Fibroblast of the conjunctiva (primary cell): Measurements from ENCODE around the gene ALDH1L1.

Experiments
- DNase-seq: peaks from one replicate; pipeline ENCODE4 v3.0.0-alpha.2; 2010; ENCODE audit warnings: low read depth

ALDH1L1 gene

GRCh38 chr3:126133606-126134005 is 46.8 kb downstream of the ALDH1L1 start:
- no peak for DNase-seq

- no peak for DNase-seq
Measured at GRCh38 chr3:126132751-126133511, 47.5 kb downstream of the ALDH1L1 start.

DNA sequence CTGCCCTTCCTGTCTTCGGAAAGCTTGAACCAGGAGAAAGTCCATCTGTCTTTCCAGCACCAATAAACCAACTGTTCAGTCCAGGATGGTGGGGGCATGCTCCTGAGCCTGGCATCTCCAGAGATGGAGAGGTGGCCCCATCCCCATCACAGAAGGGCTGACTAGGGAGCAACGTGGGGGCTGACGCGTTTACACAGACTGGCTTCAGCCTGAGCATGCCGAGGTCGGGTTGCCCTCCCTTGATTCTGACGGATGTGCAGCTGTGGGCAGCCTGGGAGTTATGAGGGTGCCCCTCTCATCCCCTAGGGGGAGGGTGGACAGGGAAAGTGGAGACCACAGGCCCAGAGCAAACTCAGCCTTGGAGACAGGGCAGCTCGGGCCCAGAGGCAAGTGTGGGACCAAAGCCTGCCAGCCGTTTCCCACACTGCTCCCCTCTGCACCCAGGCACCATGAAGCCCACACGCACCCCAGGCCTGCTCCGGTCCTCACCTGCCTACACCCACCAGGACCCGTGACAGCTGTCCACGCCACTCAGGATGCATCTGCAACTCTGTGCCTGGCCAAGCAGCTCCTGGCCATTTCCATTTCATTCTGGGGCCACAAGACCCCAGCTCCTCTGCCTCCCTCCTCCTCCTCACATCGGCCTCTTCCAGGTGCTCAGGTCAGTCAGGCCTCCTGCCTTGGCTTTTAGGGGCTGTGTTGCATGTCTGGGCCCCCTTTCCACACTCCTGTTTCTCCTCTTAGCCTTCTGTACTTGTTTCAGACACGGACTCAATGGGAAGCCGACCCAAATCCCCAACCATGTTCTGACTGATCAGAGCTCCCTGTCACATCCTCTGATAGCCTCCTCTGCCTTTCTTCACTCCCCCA is 48.3 kb downstream of the ALDH1L1 start:
- DNase-seq, result no peak

DNA sequence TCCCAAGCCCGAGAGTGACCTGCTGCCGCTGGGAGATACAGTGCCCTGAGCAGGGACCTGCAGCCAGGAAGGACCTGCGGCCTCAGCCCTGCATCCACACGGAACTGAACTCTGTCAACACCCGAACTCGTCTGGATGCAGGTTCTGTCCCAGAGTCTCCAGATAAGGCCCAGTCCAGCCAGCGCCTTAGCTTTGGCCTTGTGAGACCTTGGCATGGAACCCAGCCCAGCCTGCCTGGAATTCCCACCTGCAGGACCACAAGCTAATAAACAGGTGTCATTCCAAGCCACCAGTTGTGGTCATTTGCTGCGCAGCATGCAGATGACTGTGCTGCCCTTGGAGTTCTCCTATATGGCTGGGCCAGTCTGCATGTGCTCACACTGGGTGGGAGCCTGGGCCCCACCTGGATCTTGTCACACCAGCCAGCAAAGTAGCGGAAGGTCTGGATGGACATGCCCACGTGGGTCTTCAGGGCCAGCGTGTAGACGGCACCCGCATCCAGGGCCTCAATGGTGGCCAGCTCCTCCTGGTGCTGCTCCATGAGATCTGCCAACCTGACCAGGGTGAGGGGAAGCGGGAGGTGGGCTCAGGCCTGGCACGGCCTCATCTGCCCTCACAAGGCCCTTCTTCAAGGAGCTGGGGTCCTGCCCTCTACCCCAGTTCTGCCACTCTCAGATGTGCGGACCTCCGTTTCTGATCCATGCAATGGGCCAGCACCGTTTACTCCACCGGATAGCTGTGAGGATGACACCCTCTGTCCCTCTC is 49.2 kb downstream of the ALDH1L1 start:
- DNase-seq, result no peak

GRCh38 chr3:126130081-126130855 is 50.1 kb downstream of the ALDH1L1 start:
- DNase-seq, result no peak

DNA sequence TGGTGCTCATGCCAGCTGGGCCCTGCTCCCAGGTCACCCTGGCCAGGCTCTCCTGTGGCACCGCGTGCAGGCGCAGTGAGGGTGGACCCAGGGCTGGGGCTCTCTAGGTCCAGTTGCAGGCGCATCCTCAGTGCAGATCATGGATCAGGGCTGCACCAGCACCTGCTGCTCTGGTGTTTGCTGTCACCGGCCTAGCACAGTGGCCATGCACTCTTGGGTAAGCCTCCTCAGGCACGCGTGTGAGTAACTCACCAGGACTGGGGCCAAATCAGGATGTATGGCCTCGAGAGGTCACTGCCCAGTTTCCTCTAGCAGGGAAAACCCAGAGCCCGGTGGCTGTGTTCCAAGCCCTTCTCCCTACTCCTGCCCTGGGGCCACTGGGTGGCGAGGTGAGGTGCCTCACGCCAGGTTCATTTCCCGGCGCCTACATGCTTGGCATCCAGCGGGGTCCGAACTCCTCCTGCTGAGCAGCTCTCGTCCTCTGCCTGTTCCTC is 50.9 kb downstream of the ALDH1L1 start:
- no peak for DNase-seq

GRCh38 chr3:126128504-126129397 is 51.6 kb downstream of the ALDH1L1 start:
- DNase-seq, result no peak

DNA sequence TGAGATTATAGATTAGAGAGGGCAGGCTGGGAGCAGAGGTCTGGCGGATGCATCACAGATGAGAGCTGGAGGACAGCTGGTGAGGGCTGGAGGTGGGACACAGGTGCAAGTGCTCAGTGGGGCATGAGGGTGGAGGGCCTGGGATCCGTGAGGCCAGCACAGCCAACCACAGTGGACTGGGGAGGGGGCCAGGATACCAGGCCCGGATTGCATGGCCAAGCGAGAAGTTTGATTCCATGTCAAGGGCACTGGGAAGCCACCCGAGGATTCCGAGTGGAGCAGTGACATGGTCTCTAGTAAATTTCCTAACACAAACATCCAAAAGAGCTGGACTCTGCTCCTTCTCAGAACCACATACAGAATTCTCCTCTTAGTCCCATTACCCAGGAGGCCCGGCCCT is 52.5 kb downstream of the ALDH1L1 start:
- DNase-seq, result no peak

- no peak for DNase-seq
Measured at GRCh38 chr3:126127452-126127851, 52.9 kb downstream of the ALDH1L1 start.

- no peak for DNase-seq
Measured at GRCh38 chr3:126126811-126127431, 53.5 kb downstream of the ALDH1L1 start.

DNA sequence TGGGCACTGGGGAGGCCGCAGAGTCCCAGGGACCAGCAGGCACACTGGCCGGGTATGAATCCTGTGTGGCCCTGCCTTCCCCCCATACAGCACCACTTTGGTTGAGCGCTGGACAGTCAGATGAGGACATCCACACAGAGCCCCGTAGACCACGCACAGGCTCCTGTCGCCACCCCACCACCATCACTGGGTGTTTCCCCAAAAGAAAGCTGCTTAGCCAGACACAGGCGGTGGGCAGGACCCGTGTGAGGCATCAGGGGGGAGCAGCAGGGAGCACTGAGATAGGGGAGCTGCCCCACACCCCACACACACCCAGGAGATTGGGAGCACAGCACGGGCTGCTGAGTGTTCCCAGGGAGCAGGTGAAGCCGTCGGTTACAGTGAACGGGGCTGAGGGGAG is 54.1 kb downstream of the ALDH1L1 start:
- DNase-seq, result no peak

DNA sequence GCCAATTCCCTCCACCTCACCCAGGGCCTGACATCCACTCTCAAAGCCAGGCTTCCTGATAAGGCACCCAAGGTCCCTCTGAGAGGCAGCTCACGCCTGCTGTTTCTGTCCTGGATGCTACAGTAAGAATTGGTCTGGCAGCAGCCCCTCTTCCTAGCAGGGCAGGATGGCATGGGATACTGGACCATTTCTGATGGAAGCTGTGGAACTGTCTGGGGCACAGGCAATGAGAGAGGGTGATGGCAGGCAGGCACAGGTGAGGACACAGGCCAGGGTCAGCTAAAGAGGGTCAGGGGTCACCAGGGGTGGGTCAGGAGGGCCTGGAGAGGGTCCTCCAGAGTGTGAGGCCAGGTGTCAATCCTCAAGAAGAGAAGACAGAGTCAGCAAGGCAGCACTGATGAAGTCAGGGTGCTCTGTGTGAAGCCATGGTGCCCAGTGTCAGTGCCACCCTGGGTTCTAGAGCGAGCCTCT is 54.6 kb downstream of the ALDH1L1 start:
- no peak for DNase-seq

- DNase-seq, result no peak
Measured at GRCh38 chr3:126125341-126125740, 55.0 kb downstream of the ALDH1L1 start.

DNA sequence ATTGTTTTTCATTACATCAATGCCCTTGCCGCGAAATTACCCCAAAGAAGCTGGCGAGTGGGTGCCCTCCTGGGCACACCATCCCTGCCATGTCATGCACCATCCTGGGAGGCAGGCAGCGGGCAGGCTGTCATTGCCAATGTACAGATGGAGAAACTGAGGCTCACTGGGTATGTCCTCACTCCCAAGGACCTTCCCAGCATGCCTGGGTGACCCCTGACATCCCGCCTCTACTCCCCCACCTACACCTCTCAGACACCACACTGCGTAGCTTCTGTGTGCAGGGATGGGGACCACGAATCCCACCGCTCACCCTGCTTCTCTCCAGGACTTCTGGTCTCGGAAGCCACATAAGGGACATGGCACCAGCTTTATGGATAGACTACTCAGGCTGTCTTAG is 55.5 kb downstream of the ALDH1L1 start:
- DNase-seq, result no peak

GRCh38 chr3:126124148-126124868 is 56.1 kb downstream of the ALDH1L1 start:
- no peak for DNase-seq

GRCh38 chr3:126121632-126122031 is 58.8 kb downstream of the ALDH1L1 start:
- DNase-seq, result no peak

DNA sequence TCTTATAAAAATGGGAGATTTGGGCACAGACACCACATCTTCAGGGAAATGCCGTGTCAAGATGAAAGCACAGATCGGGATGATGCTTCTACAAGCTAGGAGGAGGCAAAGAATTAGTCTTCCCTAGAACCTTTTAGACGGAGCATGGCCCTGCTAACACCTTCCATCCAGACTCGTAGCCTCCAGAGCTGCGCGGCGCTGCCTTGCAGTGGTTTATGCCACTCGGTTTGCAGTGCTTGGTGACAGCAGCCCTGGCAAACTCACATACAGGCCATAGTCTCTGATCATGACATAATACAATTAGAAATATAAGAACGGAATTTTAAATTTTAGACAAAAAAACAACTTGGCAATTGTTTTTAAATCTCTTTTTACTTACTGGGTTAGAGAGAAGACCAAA is 59.3 kb downstream of the ALDH1L1 start:
- no peak for DNase-seq

GRCh38 chr3:126119976-126120375 is 60.4 kb downstream of the ALDH1L1 start:
- DNase-seq, result no peak

GRCh38 chr3:126119008-126119675 is 61.2 kb downstream of the ALDH1L1 start:
- DNase-seq, result no peak
